ENCODE data around the gene GOSR1.
"Not testable (repeated sequence)": the region's sequence is repeated elsewhere in the genome, so short reads cannot be mapped to it uniquely, and the experiment has no call there.

GRCh38 chr17:30574309-30574708 is 97.1 kb downstream of the GOSR1 start:
- TF ChIP-seq CTCF, POLR2A, POLR2AphosphoS5 (IDR thresholded peaks at IDR 0.05): not testable (repeated sequence)

Measured in prostate gland (tissue), 2 donors.